Spleen (tissue), 13 donors: ENCODE measurements around the gene MBOAT2. TPM values are rescaled to one million over a fixed set of nuclear protein-coding genes. Genes with fewer than 3 reads are reported as not detected.
"Not testable (repeated sequence)": the region's sequence is repeated elsewhere in the genome, so short reads cannot be mapped to it uniquely, and the experiment has no call there.

ENCODE experiments used
- DNase-seq: peaks from one replicate; pipeline ENCODE4 v3.0.0-alpha.2; 2020
- H3K27ac ChIP-seq, 8 donors: fragments of 200-600 bp; sonication (generic) in 7 of 8; 1 replicate in 4 of 8; 2 replicates in 4 of 8; pipeline versions ENCODE4 v1.5.0 to v1.8.0; 2016 to 2021; ENCODE audit warnings: inconsistent platforms in 4 of 8, mild to moderate bottlenecking in 4 of 8, moderate library complexity in 1 of 8
- H3K27me3 ChIP-seq, 7 donors: fragments of 200-600 bp; sonication (generic) in 6 of 7; replicated peaks in 1 of 7; 1 replicate in 4 of 7; 2 replicates in 3 of 7; pipeline versions ENCODE4 v1.5.0 to v1.8.0; 2016 to 2021; ENCODE audit warnings: inconsistent platforms in 3 of 7, mild to moderate bottlenecking in 1 of 7
- H3K36me3 ChIP-seq, 6 donors: fragments of 200-600 bp; sonication (generic) in 5 of 6; 1 replicate in 4 of 6; 2 replicates in 2 of 6; pipeline versions ENCODE4 v1.5.0 to v1.8.0; 2016 to 2021; ENCODE audit warnings: inconsistent platforms in 2 of 6
- H3K4me1 ChIP-seq, 6 donors: fragments of 200-600 bp; sonication (generic) in 5 of 6; 1 replicate in 3 of 6; 2 replicates in 3 of 6; pipeline versions ENCODE4 v1.5.0 to v1.8.0; 2016 to 2021; ENCODE audit warnings: inconsistent platforms in 3 of 6
- H3K4me3 ChIP-seq, 8 donors: fragments of 200-600 bp; sonication (generic) in 7 of 8; 1 replicate in 4 of 8; 2 replicates in 4 of 8; pipeline versions ENCODE4 v1.5.0 to v1.8.0; 2016 to 2021; ENCODE audit warnings: inconsistent platforms in 4 of 8, mild to moderate bottlenecking in 4 of 8, moderate library complexity in 2 of 8
- H3K9me3 ChIP-seq, 8 donors: fragments of 200-600 bp; sonication (generic) in 7 of 8; 1 replicate in 4 of 8; 2 replicates in 4 of 8; pipeline versions ENCODE4 v1.5.0 to v1.8.0; 2016 to 2021; ENCODE audit warnings: inconsistent platforms in 4 of 8
- POLR2A ChIP-seq, 3 donors: fragments of 450-650 bp; IDR thresholded peaks; one replicate each; pipeline ENCODE4 v1.5.1; 2017; ENCODE audit warnings: antibody characterized with exemption in 3 of 3, mild to moderate bottlenecking in 1 of 3
- POLR2AphosphoS5 ChIP-seq, 3 donors: sonication (generic); formaldehyde crosslinking; IDR thresholded peaks; one replicate each; pipeline ENCODE4 v1.5.1; 2017; ENCODE audit warnings: antibody characterized with exemption in 3 of 3
- WGBS, 5 donors: extraction: QIAGEN DNeasy Blood & Tissue Kit in 3 of 5; methylation state at CpG; one replicate each; pipeline versions ENCODE4 v1.1.5 to v1.1.7; 2013 to 2018; 5-methylcytosine and 5-hydroxymethylcytosine counted together
- intact Hi-C: fragments of 100-400 bp; cut with DNase I; formaldehyde crosslinking; loops from one replicate; pipeline ENCODE4 v1.15.0; 2023; ENCODE audit warnings: low total_unique reads
- long read RNA-seq, 2 donors: transcript quantifications; one replicate each; lab custom pipeline, GENCODE V29; 2026
- polyA plus RNA-seq, 3 donors: library from polyadenylated mRNA; stranded (reverse); fragments of 200-250 nt; gene quantifications; one replicate each; pipeline ENCODE4 v1.2.1, GENCODE V29; 2013
- total RNA-seq, 7 donors: library from RNA; depleted of rRNA in 3 of 7; stranded (reverse); fragments of >200 nt in 3 of 7; fragmentation: NEBNext Ultra II Directional in 4 of 7; extraction: Animal tissue kit (Norgen Biotek cat#: 25700) in 4 of 7; gene quantifications; one replicate each; pipeline versions ENCODE4 v1.1.0 to v1.2.1, GENCODE V29; 2016 to 2021
- TF ChIP-seq, protein P1 (sequence below), 11 experiments: fragments of 200-600 bp in 7 of 11; fragments of 450-650 bp in 4 of 11; sonication (generic) in 4 of 11; IDR thresholded peaks in 8 of 11; conservative IDR thresholded peaks in 3 of 11; 1 replicate in 7 of 11; 2 replicates in 4 of 11; pipeline versions ENCODE4 v1.4.0 to v1.8.0; 2016 to 2021; ENCODE audit warnings: antibody characterized with exemption in 11 of 11, inconsistent platforms in 4 of 11, mild to moderate bottlenecking in 1 of 11
- donor health status: healthy with polysubstance abuse.
- donor health status: DM: no; HTN: no; CAD: no; lungs with moderate emphysema.
- donor health status: DM: no; HTN: no; CAD: no.
- donor health status: Bipolar disorder and iron deficiency.
- donor health status: healthy.
- donor health status: DM: no; HTN: no; CAD: no.
- donor health status: DM: yes; HTN: yes; CAD: no.

The MBOAT2 gene, protein sequence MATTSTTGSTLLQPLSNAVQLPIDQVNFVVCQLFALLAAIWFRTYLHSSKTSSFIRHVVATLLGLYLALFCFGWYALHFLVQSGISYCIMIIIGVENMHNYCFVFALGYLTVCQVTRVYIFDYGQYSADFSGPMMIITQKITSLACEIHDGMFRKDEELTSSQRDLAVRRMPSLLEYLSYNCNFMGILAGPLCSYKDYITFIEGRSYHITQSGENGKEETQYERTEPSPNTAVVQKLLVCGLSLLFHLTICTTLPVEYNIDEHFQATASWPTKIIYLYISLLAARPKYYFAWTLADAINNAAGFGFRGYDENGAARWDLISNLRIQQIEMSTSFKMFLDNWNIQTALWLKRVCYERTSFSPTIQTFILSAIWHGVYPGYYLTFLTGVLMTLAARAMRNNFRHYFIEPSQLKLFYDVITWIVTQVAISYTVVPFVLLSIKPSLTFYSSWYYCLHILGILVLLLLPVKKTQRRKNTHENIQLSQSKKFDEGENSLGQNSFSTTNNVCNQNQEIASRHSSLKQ
- 10 to 100 TPM; 10.4 to 44.1 (median 24.2) TPM for total RNA-seq
- polyA plus RNA-seq = 1 to 10 TPM; 1.9 to 3.7 (median 1.9) TPM
- long read RNA-seq, donor 1, full-length matches to known transcripts = 10 of 10 reads
- long read RNA-seq, donor 1, partial matches to known transcripts = 0 of 10 reads
- long read RNA-seq, donor 1, other reads (novel, unspliced or antisense) = 0 of 10 reads
- long read RNA-seq, donor 2, partial matches to known transcripts = 0 of 2 reads
- long read RNA-seq, donor 2, other reads (novel, unspliced or antisense) = 0 of 2 reads

DNA sequence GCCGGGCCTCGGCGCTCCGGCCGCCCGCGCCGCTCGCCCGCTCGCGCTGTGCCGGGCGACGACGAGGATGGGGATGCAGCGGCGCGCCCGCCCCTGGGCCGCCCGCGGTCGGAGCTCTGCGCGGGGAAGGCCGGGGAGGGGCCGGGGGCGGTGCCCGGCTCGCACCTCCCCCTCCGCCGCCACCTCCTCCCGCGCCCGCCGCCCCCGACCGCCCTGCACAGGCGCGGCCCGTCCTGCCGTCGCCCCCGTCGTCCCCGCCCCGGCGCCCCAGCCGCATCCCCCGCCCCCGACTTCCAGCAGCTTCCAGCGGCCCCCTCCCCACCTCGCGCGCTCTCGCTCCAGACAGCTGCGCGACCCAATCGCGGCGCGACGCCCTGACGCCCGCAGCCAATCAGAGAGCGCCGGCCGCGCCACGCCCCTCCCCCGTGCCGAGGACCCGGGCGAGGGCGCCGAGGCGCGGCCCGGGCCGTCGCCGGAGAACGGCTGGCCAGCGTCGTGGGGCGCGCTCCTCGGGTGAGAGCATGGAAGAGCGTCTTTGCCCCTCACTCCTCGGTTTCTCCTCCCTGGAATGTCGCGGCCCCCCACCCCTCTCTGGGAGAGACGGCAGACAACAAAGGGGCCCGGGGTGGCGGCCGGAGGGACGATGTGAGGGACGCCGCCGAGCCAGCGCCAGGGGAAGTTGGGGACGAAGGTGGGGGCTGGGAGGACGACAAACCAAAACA lies at the start of gene MBOAT2:
TSS of gene MBOAT2 (minus strand) at position 69 of the 722 bp plus-strand sequence. CDS start 70 bp downstream, outside the sequence.
- TF ChIP-seq, protein P1, sequence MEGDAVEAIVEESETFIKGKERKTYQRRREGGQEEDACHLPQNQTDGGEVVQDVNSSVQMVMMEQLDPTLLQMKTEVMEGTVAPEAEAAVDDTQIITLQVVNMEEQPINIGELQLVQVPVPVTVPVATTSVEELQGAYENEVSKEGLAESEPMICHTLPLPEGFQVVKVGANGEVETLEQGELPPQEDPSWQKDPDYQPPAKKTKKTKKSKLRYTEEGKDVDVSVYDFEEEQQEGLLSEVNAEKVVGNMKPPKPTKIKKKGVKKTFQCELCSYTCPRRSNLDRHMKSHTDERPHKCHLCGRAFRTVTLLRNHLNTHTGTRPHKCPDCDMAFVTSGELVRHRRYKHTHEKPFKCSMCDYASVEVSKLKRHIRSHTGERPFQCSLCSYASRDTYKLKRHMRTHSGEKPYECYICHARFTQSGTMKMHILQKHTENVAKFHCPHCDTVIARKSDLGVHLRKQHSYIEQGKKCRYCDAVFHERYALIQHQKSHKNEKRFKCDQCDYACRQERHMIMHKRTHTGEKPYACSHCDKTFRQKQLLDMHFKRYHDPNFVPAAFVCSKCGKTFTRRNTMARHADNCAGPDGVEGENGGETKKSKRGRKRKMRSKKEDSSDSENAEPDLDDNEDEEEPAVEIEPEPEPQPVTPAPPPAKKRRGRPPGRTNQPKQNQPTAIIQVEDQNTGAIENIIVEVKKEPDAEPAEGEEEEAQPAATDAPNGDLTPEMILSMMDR (IDR thresholded peaks at IDR 0.05 in 8 of 11, conservative IDR thresholded peaks at IDR 0.05 in 3 of 11) = no peak
- TF ChIP-seq POLR2AphosphoS5 (IDR thresholded peaks at IDR 0.05) = peak; percentile 40 to 77 (median 72)
- TF ChIP-seq POLR2A (IDR thresholded peaks at IDR 0.05) = no peak
- no peaks in the 10 kb centered on the region for H3K9me3 ChIP-seq
- H3K27ac ChIP-seq = peak within 1 kb of the TSS; percentile 59 to 90 (median 76)
- intact Hi-C loops = no loop called here
- H3K36me3 ChIP-seq = no peaks in the 10 kb centered on the region
- peak within 1 kb of the TSS; percentile 46 to 85 (median 66) for H3K4me3 ChIP-seq
- peak; percentile 94 for DNase-seq
- WGBS, 5 donors = 0 to 2% (median 1%) methylated on average over 15 to 99 of the region's 104 CpGs
- H3K27me3 ChIP-seq = peaks cover 0 to 26% (median 12%) of the 10 kb centered on the region in 7 donors
- H3K4me1 ChIP-seq = peaks cover 6 to 56% (median 18%) of the 10 kb centered on the region in 6 donors

DNA sequence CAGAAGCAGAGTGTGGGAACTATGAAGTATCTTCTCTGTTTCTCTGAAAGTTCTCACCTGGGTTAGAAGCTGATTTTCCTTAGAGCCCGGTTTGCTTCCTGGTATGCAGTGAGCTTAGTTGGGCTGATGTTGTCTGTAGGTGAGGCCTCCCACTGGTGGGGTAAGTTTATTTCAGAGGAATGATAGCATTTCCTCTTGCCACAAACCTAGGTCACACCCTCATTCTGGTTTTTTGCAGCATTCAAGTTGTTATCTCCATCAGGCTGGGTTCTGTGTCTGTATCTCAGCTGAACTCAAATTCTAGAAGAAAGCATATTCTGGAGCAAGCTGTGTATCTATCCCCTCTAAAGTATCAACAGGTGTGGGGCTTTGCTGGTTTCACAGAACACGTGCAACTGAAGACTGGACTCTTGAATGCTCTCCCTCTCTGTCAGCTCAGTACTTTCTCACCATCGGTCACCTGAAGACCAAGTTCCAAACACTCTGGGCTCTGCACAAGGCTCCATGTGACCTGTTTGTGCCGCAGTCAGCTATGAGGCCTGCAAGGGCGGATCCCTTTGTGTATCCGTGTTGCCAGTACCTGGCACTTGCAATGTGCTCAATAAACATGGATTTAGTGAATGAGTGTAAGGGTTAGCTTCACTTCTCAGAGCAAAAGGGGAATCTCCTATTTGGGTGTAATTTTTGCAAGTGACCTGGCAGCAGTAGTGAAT lies 49.5 kb upstream of the MBOAT2 start:
- Histone ChIP-seq H3K4me1 (peaks cover 0 to 6% (median 0%) of the 10 kb centered on the region in 6 donors), H3K27ac (peak overlapping the region in 5 of 8 donors; percentile 15 to 70 (median 59)), H3K4me3 (no peak overlapping the region), H3K9me3 (peaks cover 0 to 2% (median 0%) of the 10 kb centered on the region in 8 donors), H3K27me3 (peaks cover 0 to 7% (median 0%) of the 10 kb centered on the region in 7 donors), H3K36me3 (no peaks in the 10 kb centered on the region)
- WGBS, 5 donors = 85 to 94% (median 89%) methylated on average over 6 of the region's 6 CpGs
- no peak for TF ChIP-seq POLR2A (IDR thresholded peaks at IDR 0.05)
- no peak for TF ChIP-seq POLR2AphosphoS5 (IDR thresholded peaks at IDR 0.05)
- TF ChIP-seq, protein P1 (IDR thresholded peaks at IDR 0.05 in 8 of 11, conservative IDR thresholded peaks at IDR 0.05 in 3 of 11) = no peak
- DNase-seq = no peak
- intact Hi-C loops = no loop called here

DNA sequence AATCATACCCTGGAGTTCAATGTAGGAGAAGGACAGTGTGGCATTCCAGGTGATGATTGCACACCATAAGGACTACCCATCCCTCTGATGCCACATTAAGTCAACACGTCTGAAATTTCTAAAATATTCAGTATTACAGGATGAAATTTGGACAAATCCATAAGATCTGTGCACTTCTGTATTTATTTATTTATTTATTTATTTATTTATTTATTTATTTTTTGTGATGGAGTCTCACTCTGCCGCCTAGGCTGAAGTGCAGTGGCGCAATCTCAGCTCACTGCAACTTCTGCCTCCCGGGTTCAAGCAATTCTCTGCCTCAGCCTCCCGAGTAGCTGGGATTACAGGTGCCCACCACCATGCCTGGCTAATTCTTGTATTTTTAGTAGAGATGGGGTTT lies 48.0 kb upstream of the MBOAT2 start:
- H3K4me3 ChIP-seq, DNase-seq, H3K9me3 ChIP-seq, H3K36me3 ChIP-seq, H3K27ac ChIP-seq, H3K27me3 ChIP-seq, H3K4me1 ChIP-seq, intact Hi-C loops: not testable (repeated sequence)
- WGBS, 5 donors = 75 to 92% (median 88%) methylated on average over 5 of the region's 5 CpGs
